GM19099 (cell line): ENCODE data around the gene SLC6A7.

Source experiments
- POLR2A ChIP-seq: IDR thresholded peaks from 3 replicates; pipeline ENCODE4 v1.6.1; 2011; ENCODE audit warnings: low read depth; ENCODE audit not compliant: insufficient read length; ENCODE audit errors: extremely low read depth

Gene SLC6A7

GRCh38 chr5:150213530-150213929 lies 23.7 kb downstream of the SLC6A7 start:
- no peak for TF ChIP-seq POLR2A

DNA sequence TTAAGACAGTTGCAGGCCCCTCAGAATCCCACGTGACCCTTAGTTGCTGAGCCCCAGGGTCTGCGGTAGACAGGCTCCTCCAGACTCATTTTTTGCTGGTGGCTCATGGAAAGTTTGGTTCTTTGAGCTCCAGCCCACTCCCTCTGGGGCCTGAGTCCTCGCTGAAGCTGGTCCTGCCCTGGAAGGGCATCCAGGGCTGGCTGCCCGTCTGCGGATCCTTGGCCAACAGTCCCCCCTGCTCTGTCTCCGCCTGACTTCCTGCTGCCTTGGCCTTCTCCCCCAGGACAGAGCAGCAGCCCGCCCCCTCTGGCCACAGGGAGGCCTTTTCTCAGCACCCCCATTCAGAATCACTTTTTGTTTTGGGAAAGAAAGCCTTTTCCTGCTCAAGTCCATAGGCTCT lies 24.4 kb downstream of the SLC6A7 start:
- TF ChIP-seq POLR2A: no peak

- no peak for TF ChIP-seq POLR2A
These were observed 26.4 kb downstream of the SLC6A7 start for GRCh38 chr5:150215979-150216944.

- no peak for TF ChIP-seq POLR2A
These were observed 27.2 kb downstream of the SLC6A7 start for GRCh38 chr5:150217038-150217437.

DNA sequence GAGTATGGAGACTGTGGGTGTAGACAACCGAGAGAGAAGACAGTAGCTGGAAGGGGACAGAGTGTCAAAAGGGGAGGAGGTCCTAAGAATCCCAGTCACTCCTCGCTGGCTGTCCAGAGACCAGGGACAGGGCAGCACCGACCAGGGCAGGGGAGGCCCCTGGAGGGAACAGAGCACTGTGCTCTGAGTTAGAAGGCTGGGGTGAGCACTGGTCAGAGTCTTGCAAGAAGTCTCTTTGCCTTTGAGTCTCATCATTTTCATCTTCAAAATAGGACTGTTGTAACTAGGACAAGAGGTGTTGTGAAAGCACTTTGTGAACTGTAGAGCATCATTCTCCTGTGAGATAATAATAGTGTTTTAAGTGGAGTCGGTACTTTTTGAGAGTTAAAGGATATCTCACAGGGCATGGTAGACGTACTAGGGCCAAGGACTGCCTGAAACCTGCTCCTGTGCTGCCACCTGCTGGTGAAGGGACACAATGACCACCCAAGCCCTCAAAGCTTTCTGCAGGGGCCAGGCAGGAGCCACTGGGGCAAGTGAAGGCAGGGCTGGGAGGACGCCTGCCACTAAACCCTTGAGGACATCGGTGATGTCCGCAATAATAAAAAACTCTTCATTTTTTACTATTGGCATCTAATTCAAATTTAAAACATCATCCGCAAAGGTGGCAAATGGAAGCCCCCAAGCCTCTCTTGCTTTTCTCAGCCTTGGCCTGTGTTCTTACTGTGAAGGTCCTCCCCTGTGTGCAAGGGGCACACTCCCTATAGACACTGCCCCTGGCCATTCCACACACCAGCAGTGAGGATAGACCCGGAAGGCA lies 28.2 kb downstream of the SLC6A7 start:
- no peak for TF ChIP-seq POLR2A

- TF ChIP-seq POLR2A: no peak
These were observed 28.8 kb downstream of the SLC6A7 start for GRCh38 chr5:150218693-150219035.

DNA sequence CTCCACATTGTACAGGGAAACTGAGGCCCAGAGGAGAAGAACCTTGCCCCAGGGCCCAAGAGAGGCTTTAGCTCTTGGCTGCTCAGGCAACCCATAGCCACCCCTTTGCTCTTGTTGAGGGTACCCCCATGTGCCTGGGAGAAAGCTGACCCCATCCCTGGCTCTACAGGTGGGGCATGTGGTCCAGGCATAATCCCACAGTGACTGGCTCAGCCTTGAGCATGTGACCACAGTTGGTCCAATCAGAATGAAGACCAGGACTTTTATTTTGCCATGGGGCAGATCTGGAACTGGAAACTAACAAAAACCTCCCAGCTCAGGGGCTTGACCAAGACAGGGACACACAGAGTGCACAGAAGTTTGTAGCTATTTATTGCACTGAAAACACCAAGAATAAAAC lies 29.3 kb downstream of the SLC6A7 start:
- TF ChIP-seq POLR2A: no peak

DNA sequence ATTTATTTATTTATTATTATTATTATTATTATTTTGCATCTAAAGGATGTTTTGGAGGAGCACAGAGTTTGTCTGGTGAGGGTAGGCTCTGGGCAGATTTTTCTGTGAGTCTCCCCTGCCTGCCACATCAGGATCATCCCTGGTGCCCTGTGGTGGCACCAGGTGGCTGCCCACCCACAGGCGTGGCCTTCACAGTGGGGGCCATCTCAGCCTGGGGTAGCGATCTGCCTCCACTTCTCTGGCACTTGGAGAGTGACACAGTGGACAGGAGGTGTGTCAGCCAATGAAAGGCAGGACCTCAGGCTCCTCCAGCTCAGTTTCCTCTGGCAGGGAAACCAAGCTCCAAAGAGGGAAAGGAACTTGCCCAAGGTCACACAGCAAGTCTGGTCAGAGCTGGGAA lies 30.0 kb downstream of the SLC6A7 start:
- no peak for TF ChIP-seq POLR2A

DNA sequence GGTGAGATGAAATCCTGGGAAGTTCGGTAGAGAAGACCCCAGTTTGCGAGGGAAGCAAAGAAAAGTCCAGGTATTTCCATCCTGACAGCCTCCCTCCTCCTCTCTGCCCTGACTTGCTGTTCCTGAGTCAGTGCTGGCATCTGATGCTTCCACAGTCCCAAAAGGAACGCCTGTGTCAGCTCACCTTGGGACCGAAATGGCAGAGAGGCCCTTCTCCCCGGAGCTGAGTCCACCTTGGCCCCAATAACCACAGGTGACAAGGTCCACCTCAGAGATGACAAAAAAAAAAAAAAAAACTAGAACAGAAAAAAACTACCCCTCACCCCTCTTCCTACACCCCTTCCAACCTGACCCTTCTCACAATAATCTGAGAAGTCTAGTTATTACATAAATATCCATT lies 31.6 kb downstream of the SLC6A7 start:
- TF ChIP-seq POLR2A: no peak

DNA sequence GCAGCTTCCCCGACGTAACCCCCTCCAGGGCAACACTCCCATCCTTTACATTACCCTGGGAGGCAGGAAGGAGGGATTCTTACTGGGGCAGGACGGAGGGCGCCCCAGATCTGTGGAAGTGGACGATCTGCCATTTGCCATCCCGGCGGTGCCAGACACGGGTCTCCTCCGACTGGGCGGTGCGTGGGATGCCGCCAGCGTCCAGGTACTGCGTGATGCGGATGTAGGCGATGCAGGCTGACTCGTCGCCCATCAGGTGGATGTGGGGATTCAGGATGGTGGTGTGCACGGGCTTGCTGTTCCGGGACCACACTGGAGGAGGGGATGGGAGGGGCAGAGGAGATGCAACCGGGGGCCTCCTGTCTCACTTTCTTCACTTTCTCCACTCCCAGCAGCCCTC lies 33.0 kb downstream of the SLC6A7 start:
- no peak for TF ChIP-seq POLR2A

DNA sequence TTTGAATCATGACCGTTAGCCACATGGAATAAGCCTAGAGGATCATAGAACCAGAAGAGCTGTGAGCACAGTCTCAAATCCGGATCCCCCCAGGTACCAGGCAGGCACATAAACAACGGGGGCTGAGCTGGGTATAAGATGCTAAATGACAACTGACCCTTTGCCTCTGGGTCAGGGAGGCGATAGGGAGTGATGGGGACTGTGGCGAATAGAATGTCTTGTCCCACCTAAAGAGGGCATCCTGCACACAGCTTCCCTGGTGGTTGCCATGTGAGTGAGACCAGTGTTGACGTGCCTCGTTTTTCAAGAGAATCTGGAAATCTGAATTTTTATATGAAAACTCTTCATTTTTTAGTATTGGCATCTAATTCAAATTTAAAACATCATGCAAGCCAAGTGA lies 33.6 kb downstream of the SLC6A7 start:
- no peak for TF ChIP-seq POLR2A

- TF ChIP-seq POLR2A: no peak
These were observed 34.7 kb downstream of the SLC6A7 start for GRCh38 chr5:150224483-150225027.

DNA sequence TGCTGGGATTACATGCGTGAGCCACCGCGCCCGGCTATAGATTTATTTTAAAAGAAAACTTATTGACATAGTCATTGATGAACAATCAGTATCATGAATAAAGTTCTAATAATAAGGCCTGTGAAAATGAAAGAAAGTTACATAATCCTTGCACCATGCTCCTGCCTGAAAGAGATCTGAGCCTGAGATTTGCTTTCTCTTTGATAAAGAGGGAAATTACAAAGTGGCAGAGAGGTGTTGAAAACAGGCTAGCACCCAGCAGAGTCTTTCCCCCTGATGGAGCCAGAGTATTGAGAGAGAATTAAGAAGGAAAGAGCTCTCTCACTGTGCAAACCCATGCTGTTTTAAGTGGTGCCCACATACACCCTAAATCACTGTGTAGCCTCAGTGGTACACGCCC lies 37.2 kb downstream of the SLC6A7 start:
- no peak for TF ChIP-seq POLR2A

DNA sequence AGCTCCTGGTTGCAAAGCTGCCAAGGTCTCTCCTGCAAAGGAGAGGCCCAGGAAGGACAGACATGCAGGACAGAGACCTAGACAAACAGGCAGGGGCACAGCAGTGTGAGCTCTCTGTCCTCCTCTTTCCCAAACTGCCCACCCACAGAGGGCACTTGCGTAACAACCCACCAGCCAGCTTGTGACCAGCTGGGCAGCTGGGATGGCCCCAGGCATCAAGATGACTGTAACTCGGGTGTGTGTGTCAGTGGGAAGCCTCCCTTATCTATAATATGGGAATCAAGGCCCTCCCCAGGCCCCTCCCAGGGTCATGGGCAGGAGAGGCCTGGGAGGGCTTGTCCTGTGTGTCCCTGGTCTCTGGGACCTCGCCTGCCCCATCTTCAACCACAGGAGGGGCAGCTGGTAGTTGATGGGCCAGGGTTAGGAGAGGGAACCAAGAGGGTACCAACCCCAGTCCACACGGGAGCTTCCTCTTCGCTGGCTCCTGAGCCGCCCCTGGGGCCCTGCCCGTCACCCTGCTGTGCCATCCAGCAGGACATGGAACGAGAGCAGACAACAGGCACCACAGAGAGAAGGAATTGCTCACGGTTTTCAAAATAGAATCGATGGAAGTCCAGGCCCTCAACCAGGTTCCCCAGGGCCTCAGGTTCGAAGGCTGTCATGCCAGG lies 37.9 kb downstream of the SLC6A7 start:
- no peak for TF ChIP-seq POLR2A

GRCh38 chr5:150229571-150229970 lies 39.7 kb downstream of the SLC6A7 start:
- no peak for TF ChIP-seq POLR2A
